Stromal cell of bone marrow (primary cell): ENCODE data around the gene SPPL2C.
"Not testable (repeated sequence)": the region's sequence is repeated elsewhere in the genome, so short reads cannot be mapped to it uniquely, and the experiment has no call there.

ENCODE experiments used
- DNase-seq: peaks from one replicate; pipeline ENCODE4 v3.0.0-alpha.2; 2012; ENCODE audit warnings: low read depth

Gene SPPL2C

DNA sequence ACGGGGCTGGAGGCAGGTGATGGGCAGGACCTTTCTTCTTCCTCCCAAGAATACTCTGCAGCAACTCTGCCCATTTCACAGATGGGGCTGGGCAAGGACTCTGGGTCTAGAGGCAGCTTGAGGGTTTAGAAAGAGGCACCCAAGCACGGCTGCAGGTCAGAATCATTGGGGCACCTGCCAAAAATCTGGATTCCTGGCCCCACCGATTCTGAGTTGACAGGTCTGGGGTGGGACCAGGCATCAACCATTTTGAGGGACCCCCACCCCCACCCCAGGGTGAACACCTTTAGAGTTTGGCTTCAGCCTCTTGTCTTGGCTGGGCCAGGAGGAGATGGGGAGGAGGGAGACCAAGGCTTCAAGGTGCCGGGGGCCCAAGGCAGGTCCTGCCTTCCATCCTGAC is 5.3 kb downstream of the SPPL2C start:
- DNase-seq = no peak

- no peak for DNase-seq
Observed at GRCh38 chr17:45850468-45850867, 5.8 kb downstream of the SPPL2C start.

- no peak for DNase-seq
Observed at GRCh38 chr17:45851022-45851421, 6.3 kb downstream of the SPPL2C start.

- no peak for DNase-seq
Observed at GRCh38 chr17:45851464-45851863, 6.8 kb downstream of the SPPL2C start.

- no peak for DNase-seq
Observed at GRCh38 chr17:45851873-45852272, 7.2 kb downstream of the SPPL2C start.

GRCh38 chr17:45852535-45853297 is 8.0 kb downstream of the SPPL2C start:
- peak; percentile 18 for DNase-seq

GRCh38 chr17:45854209-45854608 is 9.5 kb downstream of the SPPL2C start:
- no peak for DNase-seq

DNA sequence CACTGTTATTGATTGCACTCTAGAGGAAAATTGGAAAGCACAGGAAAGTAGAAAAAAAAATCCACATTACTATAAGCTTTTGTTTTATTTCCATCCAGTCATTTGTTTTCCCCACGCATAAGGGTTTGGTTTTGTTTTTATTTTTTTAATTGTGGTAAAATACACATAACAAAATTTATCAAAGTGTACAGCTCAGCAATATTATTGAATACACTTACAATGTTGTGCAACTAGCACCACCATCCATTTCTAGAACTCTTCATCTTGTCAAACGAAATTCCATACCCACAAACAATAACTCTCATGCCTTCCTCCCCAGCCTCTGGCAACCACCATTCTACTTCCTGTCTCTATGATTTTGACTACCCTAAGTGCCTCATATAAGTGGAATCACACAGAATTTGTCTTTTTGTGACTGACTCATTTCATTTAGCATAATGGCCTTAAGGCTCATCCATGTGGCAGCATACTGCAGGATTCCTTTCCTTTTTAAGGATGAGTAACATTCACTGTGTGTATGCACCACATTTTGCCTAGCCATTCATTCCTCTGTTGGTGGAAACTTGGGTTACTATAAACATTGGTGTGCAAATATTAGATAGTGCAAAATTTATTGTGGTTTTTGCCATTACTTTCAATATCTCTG is 11.1 kb downstream of the SPPL2C start:
- no peak for DNase-seq

DNA sequence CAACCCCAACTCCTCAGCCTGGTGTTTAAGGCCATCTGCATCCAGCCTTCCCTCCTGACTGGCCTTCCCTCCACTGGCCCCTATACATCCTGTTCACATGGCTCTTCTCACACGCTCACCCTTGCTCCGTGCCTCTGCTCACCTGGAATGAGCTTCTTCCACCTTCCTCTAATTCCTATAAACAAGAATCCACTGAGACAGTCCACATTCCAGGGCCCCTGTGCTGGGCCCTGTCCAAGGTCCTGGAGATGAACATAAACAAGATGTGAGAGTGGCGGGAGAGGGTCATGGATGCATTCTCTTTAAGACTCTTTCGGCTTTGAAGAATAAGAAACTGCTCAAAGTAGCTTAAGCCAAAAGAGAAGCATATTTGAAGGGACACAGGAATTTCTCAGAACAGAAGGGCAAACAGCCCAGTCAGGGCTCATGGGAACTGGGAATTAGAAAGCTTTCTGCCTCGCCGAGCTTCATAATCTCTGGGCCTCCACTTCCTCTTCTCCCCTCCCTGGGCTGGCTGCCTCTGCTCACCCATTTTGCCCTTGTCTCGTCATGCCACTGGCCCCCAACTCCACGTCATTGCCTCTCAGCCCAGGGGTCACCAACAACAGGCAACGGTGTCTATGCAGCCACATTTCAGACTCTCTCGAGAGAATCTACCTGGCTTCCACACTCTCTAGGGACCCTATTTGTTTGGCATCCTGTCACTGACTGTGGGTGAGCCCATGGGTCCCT is 13.5 kb downstream of the SPPL2C start:
- no peak for DNase-seq

- no peak for DNase-seq
Observed at GRCh38 chr17:45861165-45861564, 16.5 kb downstream of the SPPL2C start.

DNA sequence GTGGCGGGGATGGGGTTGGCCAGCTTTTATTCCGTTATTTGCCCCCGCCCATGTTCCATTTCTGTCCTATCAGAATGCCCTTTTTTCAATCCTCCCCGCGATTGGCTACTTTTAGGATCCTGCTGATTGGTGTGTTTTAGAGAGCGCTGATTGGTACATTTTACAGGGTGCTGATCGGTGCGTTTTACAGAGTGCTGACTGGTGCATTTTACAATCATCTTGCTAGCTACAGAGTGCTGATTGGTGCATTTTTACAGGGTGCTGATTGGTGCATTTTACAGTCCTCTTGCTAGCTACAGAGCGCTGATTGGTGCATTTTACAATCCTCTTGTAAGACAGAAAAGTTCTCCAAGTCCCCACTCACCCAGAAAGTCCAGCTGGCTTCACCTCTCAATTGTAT is 17.4 kb downstream of the SPPL2C start:
- not testable (repeated sequence) for DNase-seq

- no peak for DNase-seq
Observed at GRCh38 chr17:45863857-45864654, 19.4 kb downstream of the SPPL2C start.

GRCh38 chr17:45867171-45867570 is 22.5 kb downstream of the SPPL2C start:
- DNase-seq = no peak

- no peak for DNase-seq
Observed at GRCh38 chr17:45867702-45868101, 23.0 kb downstream of the SPPL2C start.

- no peak for DNase-seq
Observed at GRCh38 chr17:45868276-45868675, 23.6 kb downstream of the SPPL2C start.

DNA sequence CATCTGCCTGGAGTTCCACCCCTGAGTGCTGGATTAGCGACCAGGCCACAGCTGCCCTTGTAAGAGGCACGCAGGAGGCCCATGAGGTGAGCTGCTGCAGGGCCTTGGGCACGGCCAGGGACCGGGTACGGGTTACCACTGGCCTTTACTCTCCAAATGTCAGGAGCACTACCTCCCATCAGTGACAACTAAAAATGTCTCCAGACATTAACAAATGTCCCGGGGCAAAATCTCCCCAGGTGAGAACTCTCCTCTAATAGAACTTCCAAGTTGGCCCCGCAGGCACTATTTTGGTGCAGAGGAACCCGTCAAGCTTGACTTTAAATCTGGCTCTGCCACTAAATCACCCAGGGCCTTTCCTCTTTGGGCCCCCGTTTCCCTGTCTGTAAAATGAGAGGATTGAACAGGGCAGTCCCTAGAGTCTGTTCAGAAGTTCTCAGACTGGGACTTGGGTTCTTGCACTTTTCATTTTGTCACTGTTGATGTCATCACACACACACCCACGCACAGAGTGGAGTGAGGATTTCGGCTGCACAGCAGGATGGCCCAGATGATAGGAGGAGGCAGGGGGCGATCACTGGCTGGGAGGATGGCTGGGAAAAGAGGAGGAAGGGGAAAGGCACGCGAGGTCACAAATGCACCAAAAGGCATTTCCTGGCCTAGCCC is 25.1 kb downstream of the SPPL2C start:
- DNase-seq = no peak

GRCh38 chr17:45870342-45870974 is 25.8 kb downstream of the SPPL2C start:
- DNase-seq = no peak

DNA sequence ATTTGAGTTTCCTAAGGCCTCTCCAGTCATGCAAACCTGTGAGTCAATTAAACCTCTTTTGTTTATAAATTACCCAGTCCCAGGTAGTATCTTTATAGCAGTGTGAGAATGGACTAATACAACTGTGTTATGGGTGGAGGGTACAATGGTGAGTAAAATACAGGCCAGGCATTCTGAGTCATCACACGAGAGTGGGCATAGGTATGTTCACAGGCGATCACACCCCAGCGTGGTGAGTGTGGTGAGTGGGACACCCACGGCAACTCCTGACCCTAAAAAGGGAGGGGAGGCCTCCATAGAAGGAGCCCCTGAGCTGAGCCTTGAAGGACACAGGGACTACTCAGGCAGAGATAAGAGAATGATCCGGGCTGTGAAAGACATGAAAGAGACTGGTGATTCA is 27.0 kb downstream of the SPPL2C start:
- DNase-seq = no peak

GRCh38 chr17:45873728-45874127 is 29.0 kb downstream of the SPPL2C start:
- no peak for DNase-seq

- DNase-seq = no peak
Observed at GRCh38 chr17:45874151-45874550, 29.5 kb downstream of the SPPL2C start.

- DNase-seq = no peak
Observed at GRCh38 chr17:45876539-45876938, 31.9 kb downstream of the SPPL2C start.
